Skin of body (tissue), 2 donors: ENCODE measurements around the gene PFAS. TPM values are rescaled to one million over a fixed set of nuclear protein-coding genes. Genes with fewer than 3 reads are reported as not detected.
A peak's percentile ranks its signal among the peaks of the same experiment; 100 is the strongest.
"Not testable (repeated sequence)": the region's sequence is repeated elsewhere in the genome, so short reads cannot be mapped to it uniquely, and the experiment has no call there.

ENCODE experiments used
- DNase-seq: peaks from one replicate; lab custom pipeline; 2025; lab: John Stamatoyannopoulos, UW
- total RNA-seq: library from RNA; depleted of rRNA; stranded (reverse); fragments of >200 nt; gene quantifications from one replicate; pipeline ENCODE4 v1.2.3, GENCODE V29; 2014

The PFAS gene
- 20.1 TPM for total RNA-seq

- peak; percentile 86 for DNase-seq
Measured at GRCh38 chr17:8248751-8249607, at the start of gene PFAS. TSS of gene PFAS (plus strand) at chr17:8249289. CDS start at chr17:8253938, 4,649 bp downstream.

DNA sequence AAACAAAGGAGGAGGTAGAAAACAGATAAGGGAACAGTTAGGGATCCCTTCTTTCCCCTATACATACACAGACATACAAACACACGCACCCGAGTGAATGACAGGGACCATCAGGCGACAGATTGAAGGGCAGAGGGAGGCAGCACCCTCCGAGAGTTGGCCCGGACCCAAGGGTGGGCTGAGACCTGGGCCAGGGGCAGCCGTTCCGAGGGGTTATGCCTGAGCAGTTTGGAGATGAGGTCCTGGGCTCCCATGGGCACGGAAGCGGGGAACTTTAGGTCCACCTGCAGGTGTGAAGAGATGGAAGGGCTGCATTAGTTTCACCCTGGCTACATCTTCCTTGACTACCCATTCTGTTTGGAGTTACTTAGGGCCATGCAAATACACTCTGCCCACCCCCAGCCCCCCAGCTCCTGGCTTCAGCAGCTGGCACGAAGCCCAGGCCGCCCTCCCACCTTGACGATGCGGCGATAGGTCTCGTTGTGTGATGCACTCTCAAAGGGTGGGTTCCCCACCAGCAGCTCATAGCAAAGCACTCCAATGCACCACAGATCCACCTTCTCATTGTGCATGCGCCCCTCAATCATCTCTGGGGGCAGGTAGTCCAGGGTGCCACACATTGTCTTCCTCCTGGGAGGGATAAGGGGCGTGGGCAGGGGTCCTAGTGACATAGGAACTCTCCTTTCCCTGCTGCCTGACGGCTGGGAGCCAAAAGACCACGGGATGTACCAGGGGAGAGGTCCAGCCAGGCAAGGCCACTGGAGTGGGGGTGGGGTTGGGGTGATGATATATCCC, 44.1 kb upstream of the PFAS start:
- no peak for DNase-seq

DNA sequence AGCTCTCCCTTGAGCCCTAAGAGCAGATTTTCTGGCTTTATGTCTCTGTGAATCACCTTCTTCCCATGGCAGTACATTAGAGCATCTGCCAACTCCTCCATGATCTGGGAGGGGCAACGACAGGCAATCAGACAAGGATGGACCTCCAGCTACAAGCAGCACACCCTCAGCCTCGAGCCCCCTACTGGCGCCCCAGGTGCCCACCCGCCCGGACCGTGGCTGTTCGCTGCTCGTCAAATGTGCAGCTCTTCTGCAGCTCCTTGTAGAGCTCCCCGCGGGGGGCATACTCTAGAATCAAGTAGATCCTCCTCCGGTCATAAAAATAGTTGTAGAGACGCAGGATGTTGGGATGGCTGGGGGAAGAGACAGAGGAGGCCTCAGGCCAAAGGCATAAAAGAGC, 42.6 kb upstream of the PFAS start:
- DNase-seq: no peak

DNA sequence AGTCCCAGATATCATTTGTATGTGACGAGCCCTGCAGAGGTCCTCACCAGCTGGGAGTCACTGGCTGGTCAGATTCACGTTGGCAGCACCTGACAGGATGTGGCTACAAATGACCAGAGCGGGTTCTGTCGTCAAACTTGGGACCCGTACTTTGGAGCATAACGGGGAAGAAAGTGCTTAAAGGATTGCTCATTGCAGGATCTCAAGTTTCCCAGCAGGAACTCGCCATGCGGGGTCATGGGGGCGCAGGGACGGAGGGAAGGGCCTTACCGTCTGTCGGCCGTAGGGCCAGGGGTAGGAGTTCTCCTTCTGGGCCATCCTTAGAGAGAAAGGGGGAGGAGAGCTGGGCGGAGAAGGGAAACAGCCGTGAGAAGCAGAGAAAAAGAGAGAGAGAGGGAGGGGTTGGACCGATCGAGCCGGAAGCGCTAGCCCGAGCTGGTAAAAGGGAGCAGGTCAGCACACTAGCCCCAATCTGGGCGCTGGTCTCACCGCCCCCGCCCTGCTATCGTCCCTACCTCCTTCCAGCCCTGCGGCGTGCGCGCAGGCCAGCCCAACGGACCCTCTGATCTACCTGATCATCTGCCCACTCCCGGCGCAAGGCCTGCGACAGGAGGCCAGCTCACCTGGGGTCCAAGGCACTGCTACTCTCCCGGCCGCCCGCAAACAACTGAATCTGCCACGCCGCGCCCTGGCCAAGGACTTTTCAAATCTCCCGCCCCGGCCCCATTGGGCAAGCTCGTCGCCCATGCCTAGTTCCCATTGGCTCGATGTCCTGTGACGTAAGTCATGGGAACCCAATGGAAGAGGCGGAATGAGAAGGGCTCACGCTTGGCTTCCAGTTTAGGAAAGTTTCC, 39.0 kb upstream of the PFAS start, which contains the start of gene AURKB:
Gene AURKB, minus strand, starts transcription at position 669 of the 854 bp plus-strand sequence. Its CDS starts 351 bp downstream, at position 318.
- peak; percentile 95 for DNase-seq

- no peak for DNase-seq
Measured at GRCh38 chr17:8210761-8211458, 38.2 kb upstream of the PFAS start.

DNA sequence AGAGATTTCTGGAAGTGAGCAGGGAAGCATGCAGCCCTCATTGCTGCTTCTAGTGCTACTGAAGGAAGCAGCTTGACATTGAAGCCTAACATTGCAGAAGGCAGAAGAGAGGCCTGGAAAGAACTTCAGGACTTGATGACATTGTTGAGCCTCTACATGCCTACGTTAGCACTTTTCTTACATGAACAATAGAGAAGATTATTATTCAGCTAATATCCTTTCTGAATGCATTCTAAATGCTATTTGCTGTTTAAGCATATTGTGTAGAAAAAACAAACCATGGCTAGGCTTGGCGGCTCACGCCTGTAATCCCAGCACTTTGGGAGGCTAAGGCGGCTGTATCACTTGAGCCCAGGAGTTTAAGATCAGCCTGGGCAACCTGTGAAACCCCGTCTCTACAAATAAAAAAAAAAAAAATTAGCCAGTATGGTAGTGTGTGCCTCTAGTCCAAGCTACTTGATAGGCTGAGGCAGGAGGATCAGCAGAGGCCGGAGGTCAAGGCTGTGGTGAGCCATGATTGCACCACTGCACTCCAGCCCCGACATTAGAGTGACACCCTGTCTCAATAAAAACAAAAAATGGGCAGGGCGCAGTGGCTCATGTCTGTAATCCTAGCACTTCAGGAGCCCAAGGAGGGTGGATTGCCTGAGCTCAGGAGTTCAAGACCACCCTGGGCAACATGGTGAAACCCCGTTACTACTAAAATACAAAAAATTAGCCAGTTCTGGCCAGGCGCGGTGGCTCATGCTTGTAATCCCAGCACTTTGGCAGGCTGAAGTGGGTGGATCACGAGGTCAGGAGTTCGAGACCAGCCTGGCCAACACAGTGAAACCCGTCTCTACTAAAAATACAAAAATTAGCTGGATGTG, 36.5 kb upstream of the PFAS start:
- DNase-seq: no peak

DNA sequence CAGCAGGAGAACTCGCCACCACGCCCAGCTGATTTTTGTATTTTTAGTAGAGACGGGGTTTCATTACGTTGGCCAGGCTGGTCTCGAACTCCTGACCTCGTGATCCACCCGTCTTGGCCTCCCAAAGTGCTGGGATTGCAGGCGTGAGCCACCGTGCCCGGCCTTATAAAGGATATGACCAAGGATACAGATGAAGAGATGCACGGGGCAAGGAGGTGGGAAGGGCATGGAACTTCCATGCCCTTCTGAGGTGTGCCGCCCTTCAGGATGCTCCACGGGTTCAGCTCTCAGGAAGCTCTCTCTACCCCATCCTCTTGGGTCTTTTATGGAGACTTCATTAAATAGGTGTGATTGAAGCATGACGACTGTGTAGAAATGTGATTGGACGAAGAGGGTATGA, 35.1 kb upstream of the PFAS start:
- DNase-seq: not testable (repeated sequence)

DNA sequence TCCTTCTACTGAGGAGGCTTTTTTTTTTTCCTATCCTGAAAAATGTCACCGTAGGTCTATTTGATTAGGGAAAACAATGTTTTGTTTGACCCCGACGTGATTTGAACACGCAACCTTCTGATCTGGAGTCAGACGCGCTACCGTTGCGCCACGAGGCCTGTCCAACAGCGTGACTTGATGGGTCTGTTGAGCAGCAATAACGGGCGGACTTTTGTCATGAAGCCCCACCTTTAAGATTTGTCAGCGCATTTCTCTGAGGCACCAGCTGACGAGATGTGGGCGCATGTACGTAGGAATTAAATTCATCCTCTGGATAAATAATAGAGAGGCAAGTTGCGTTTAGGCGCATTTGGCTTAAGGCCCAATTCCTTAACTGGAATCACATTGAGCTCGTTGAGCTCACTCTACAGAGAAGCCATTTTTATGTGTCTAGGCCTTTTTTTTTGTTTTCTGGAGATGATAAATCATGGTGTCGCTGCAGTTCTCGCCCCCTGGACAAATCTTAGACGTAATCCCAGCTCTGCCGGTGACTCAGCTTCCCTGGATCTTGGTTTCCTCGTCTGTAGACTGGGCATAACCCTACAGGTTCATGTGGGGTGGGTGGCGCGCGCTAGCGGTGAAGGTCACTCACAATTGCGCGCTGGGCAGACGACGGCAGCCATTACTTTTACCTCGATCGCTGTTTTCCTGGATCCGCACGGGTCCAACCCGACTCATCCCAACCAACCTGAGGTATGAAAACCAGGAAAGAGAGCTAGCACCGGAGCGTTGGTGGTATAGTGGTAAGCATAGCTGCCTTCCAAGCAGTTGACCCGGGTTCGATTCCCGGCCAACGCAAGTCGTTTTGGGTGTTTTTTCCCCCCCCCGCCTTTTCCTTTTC, 28.1 kb upstream of the PFAS start:
- DNase-seq: peak; percentile 91

GRCh38 chr17:8221663-8222379, 27.3 kb upstream of the PFAS start:
- peak; percentile 93 for DNase-seq

DNA sequence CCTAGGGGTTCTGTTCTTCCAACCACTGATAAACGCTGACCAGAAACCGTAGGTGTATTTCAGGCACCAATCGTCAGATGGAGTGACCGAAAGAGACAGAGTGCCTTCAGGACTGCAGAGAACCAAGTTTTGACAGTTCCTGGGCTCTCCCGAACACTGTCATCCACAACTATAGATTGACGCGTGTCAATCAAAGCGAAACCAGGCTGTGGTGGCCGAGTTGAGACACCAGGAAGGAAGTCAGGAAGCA, 26.8 kb upstream of the PFAS start:
- DNase-seq: no peak

GRCh38 chr17:8222630-8223355, 26.3 kb upstream of the PFAS start:
- DNase-seq: peak; percentile 90

DNA sequence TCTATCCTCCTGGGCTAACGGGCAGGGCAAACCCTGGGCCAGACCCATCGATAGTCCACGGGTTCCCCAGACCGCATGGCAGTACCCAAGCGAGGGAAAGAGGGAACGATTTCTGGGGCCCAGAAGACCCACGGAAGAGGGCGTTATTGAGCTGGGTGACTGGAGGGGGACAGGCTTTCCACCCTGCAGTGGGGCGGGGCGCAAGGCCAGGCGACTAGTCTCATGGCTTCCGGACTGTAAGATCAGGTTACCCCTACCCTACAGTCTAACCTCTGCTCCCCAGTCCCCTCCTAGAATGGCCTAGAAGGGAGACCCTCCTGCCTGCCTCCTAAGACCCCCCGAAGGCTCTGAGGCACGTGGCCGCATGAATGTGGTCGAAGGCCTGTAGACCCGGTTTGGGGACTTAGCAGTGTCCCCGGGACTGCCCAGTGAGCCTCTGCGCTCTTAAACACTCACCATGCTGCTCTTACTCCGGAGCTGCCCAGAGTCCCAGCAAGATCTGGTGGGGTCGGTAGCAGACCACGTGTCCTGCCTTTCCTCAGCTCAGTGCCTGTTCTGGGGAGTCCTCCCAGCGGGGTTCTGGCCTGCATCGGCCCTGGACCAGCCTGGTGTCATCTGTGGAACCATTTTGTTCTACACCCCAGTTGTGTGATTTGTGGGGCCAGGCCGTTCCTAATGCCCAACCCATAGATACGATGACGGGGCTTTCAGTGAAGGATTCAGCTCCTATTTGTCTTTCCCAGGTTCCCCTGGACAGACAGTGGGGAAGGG, 25.5 kb upstream of the PFAS start:
- no peak for DNase-seq

- no peak for DNase-seq
Measured at GRCh38 chr17:8224891-8225812, 23.9 kb upstream of the PFAS start.

GRCh38 chr17:8225813-8226535, 23.1 kb upstream of the PFAS start:
- DNase-seq: peak; percentile 50
